Esophagus mucosa (tissue), 1 donor: Measurements from ENCODE around the gene NLRC5. TPM values are rescaled to one million over a fixed set of nuclear protein-coding genes. Genes with fewer than 3 reads are reported as not detected.
"Not testable (repeated sequence)": the region's sequence is repeated elsewhere in the genome, so short reads cannot be mapped to it uniquely, and the experiment has no call there.

ENCODE experiments used
- ATAC-seq: fragments of 200-7000 bp; cut with Tn5 transposase; one replicate; pipeline ENCODE4 v1.9.1; 2020
- total RNA-seq: library from RNA; stranded (reverse); gene quantifications from one replicate; pipeline ENCODE4 v1.2.4, GENCODE V29; 2023
- donor health status: DM: yes; HTN: yes; CAD: no.

Gene NLRC5
- total RNA-seq, 1 donor from 2014 or later: 13.0 TPM

GRCh38 chr16:57053206-57053605, 63.8 kb downstream of the NLRC5 start:
- no peak for ATAC-seq

GRCh38 chr16:57054338-57054737, 65.0 kb downstream of the NLRC5 start:
- ATAC-seq: no peak

- ATAC-seq: no peak
Measured at GRCh38 chr16:57054771-57055170, 65.4 kb downstream of the NLRC5 start.

- no peak for ATAC-seq
Measured at GRCh38 chr16:57055671-57056070, 66.3 kb downstream of the NLRC5 start.

- ATAC-seq: no peak
Measured at GRCh38 chr16:57058291-57058861, 69.0 kb downstream of the NLRC5 start.

- ATAC-seq: no peak
Measured at GRCh38 chr16:57060323-57061083, 71.1 kb downstream of the NLRC5 start.

- peak; percentile 69 for ATAC-seq
Measured at GRCh38 chr16:57061084-57061905, 71.9 kb downstream of the NLRC5 start.

- no peak for ATAC-seq
Measured at GRCh38 chr16:57062329-57062728, 73.0 kb downstream of the NLRC5 start.

- ATAC-seq: not testable (repeated sequence)
Measured at GRCh38 chr16:57063189-57063588, 73.8 kb downstream of the NLRC5 start.

GRCh38 chr16:57064995-57065394, 75.6 kb downstream of the NLRC5 start:
- no peak for ATAC-seq

GRCh38 chr16:57066625-57067024, 77.3 kb downstream of the NLRC5 start:
- no peak for ATAC-seq

GRCh38 chr16:57067347-57067746, 78.0 kb downstream of the NLRC5 start:
- no peak for ATAC-seq

- ATAC-seq: no peak
Measured at GRCh38 chr16:57069053-57069452, 79.7 kb downstream of the NLRC5 start.

- ATAC-seq: no peak
Measured at GRCh38 chr16:57069635-57070370, 80.4 kb downstream of the NLRC5 start.

GRCh38 chr16:57070424-57070823, 81.1 kb downstream of the NLRC5 start:
- no peak for ATAC-seq

GRCh38 chr16:57071081-57071732, 81.8 kb downstream of the NLRC5 start:
- ATAC-seq: not testable (repeated sequence)

GRCh38 chr16:57071831-57072582, 82.7 kb downstream of the NLRC5 start:
- peak; percentile 77 for ATAC-seq

GRCh38 chr16:57072616-57073275, 83.4 kb downstream of the NLRC5 start:
- no peak for ATAC-seq

GRCh38 chr16:57077714-57078113, 88.4 kb downstream of the NLRC5 start:
- no peak for ATAC-seq

- ATAC-seq: no peak
Measured at GRCh38 chr16:57081744-57082143, 92.4 kb downstream of the NLRC5 start.

- no peak for ATAC-seq
Measured at GRCh38 chr16:57082664-57083063, 93.3 kb downstream of the NLRC5 start.
